HG02610 (cell line): ENCODE measurements around the gene TCFL5.
"Not testable (repeated sequence)": the region's sequence is repeated elsewhere in the genome, so short reads cannot be mapped to it uniquely, and the experiment has no call there.

ENCODE experiments used
- ATAC-seq: cut with Tn5 transposase; IDR thresholded peaks from one replicate; pipeline ENCODE4 v1.9.1; 2021; ENCODE audit warnings: mild to moderate bottlenecking, moderate library complexity; ENCODE audit not compliant: unreplicated experiment

The TCFL5 gene

GRCh38 chr20:62858058-62858830, 3.4 kb downstream of the TCFL5 start:
- no peak for ATAC-seq

DNA sequence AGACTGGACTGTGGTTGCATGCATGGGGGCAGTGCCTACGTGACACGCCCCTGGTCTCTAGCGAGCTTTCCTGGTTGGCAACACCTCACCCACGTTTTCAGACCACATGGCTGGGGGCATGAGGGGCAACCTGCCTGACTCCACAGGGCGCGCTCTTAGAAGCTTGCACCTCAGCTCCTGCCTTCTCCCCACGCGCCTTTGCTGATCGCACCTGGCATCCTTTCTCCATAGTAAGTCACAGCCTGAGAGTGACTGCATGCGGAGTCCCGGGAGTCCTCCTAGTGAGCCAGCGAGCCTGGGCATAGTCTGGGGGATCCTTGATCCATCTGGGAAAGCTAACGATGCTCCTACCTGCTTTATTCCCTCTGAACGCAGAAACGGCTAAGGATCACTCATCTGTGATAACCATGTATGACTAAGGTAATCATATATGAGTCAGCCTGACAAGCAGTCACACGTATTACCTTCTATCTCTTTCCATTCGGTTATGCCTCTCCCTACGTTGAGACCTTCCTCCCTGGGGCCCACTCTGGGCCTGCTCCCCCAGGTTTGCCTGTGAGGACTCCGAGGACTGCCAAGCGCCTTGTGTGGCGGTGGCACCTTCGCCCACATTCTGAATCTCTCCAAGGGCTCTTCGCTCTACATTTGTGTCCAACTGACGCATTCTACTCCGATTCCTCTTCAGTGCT, 4.5 kb downstream of the TCFL5 start:
- no peak for ATAC-seq

DNA sequence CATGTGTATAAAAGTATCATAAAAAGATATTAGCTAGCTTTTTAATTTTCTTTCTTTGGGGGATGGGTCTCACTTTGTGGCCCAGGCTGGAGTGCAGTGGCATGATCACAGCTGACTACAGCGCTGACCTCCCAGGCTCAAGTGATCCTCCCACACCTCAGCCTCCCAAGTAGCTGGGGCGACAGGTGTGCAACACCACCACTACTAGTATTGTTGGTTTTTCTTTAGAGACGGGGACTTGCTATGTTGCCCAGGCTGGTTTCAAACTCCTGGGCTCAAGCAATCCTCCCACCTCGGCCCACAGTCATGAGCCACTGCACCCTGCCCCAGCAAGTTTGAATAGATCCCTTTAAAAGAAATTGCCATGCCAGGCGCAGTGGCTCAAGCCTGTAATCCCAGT, 6.5 kb downstream of the TCFL5 start:
- ATAC-seq: no peak

GRCh38 chr20:62854121-62854520, 7.5 kb downstream of the TCFL5 start:
- ATAC-seq: no peak

GRCh38 chr20:62853304-62853703, 8.3 kb downstream of the TCFL5 start:
- not testable (repeated sequence) for ATAC-seq

GRCh38 chr20:62852841-62853240, 8.8 kb downstream of the TCFL5 start:
- no peak for ATAC-seq

- no peak for ATAC-seq
These were observed 9.4 kb downstream of the TCFL5 start for GRCh38 chr20:62852196-62852595.

- no peak for ATAC-seq
These were observed 11.2 kb downstream of the TCFL5 start for GRCh38 chr20:62850333-62850974.

GRCh38 chr20:62849431-62849830, 12.2 kb downstream of the TCFL5 start:
- ATAC-seq: no peak

GRCh38 chr20:62848917-62849316, 12.7 kb downstream of the TCFL5 start:
- ATAC-seq: not testable (repeated sequence)

DNA sequence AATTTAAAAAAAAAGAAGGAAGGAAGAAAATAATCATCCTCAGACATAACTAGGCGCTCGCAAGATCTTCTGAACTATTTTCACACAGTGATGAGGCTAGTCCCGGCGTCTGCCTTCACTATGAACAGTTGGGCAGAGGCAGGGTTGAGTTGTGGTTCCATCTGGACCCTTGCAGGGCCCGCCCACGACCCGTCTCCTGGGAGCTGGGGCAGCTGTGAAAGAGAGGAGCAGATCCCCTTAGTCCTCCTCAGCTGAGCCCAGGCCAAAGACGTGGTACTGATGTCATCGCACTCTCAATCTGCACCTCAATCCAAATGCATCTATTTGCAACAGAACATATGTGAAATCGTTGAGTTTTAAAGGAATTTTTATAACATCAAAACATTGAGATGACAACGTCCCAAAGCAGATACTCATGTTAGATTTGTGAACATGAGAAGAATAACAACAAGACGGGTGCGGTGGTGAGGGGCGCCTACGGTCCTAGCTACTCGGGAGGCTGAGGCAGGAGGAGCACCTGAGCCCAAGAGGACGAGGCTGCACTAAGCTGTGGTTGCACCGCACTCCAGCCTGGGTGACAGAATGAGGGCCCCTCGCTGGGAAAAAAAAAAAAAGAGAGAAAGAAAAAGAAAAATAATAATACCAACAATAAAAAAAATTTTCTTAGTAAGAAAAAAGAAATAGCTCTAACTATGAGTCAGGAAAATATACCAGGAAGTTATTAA, 15.3 kb downstream of the TCFL5 start:
- no peak for ATAC-seq

DNA sequence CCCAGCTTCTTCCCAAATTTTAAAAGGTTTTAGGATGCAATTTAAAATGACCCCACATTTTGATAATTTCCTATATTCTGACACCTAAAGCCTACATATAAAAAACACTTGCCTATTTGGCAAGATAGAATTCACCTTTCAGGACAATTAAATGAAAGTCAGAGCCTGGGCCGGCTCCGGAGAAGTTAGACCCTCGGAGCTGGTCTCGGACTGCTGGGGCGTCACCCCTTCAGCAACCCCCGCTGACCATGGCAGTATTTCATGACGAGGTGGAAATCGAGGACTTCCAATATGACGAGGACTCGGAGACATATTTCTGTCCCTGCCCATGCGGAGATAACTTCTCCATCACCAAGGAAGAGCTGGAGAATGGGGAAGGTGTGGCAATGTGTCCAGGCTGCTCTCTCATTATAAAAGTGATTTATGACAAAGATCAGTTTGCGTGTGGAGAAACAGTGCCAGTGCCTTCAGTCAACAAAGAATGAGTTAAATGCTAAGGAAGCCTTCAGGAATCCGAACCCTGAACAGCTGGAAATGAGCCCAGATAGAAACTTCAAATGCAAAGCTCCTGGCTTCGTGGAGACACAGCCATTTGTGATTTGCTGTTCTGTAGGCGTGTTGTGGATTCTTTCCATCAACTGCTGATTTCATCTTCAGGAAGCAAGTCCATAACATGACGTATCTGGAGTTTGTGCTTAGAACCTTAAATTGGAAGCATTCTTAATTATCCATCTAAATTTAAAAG, 16.0 kb downstream of the TCFL5 start:
- no peak for ATAC-seq

DNA sequence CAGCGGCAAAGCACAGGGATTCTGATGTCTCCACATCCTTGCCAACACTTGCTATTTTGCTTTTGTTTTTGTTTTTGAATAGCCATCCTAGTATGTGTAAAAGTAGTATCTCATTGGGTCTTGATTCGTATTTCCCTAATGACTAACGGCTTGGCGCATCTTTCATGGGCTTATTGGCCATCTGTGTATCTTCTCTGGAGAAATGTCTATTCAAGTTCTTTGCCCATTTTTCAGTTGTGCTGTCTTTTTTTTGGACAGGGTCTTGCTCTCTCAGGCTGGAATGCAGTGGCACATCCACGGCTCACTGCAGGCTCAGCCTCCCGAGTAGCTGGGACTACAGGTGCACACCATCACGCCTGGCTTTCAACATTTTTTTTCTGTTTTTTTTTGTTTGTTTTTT, 17.4 kb downstream of the TCFL5 start:
- no peak for ATAC-seq

DNA sequence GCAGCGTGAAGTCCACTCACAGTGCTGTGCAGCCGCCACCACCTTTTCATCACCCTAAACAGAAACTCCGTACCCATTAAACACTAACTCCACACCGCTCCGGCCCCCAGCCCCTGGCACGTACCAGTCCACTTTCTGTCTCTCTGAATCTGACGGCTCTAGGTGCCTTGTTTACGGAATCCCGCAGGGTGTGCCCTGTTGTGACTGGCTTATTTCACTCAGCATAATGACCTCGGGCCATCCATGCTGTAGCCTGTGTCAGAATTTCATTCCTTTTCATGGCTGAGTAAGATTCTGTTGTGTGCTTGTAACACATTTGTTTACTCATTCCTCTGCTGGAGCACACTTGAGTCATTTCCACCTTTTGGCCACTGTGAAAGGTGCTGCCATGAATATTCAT, 18.0 kb downstream of the TCFL5 start:
- no peak for ATAC-seq

GRCh38 chr20:62841705-62842212, 19.9 kb downstream of the TCFL5 start:
- no peak for ATAC-seq

GRCh38 chr20:62840244-62841197, 21.1 kb downstream of the TCFL5 start:
- no peak for ATAC-seq

GRCh38 chr20:62839816-62840215, 21.8 kb downstream of the TCFL5 start:
- no peak for ATAC-seq

GRCh38 chr20:62839261-62839660, 22.4 kb downstream of the TCFL5 start:
- ATAC-seq: no peak
